ENCODE results near the gene TNNI3.

Gene TNNI3

GRCh38 chr19:55147545-55148251 is 9.8 kb downstream of the TNNI3 start:
- DNase-seq (ENCODE audit: low spot score) = no peak

GRCh38 chr19:55146705-55147273 is 10.7 kb downstream of the TNNI3 start:
- DNase-seq (ENCODE audit: low spot score) = peak; percentile 87

DNA sequence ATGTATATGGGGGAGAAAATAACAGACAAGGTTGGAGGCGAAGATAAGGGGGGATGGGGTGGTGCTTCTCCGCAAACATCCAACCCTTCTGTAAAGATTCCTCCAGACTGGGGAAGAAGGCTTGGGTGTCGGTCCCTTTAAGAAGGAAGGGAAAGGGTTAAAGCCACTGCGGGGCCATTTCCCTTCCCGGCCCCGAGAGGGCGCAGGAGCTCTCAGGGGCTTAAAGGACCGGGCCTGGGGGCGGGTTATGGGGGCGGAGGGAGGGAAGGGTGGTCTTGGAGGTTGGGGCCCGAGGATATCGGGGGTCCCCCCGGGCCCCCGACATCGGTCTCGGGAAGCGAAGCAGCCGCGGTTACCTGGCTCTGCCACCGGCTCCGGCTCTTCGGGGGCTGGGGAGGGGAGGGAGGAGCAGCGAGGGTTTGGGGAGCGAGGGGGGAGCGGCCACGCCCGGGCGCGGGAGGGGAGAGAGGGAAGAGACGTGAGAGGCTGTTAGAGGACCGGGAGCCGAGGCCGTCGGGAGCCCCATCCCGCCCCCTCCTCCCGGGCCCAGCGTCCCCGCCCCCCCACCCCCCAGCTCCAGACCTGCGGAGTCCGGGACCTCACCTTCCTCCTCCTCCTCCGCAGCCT is 11.3 kb downstream of the TNNI3 start:
- DNase-seq (ENCODE audit: low spot score) = no peak

- DNase-seq (ENCODE audit: low spot score) = no peak
Observed at GRCh38 chr19:55145232-55145631, 12.3 kb downstream of the TNNI3 start.

GRCh38 chr19:55141696-55142095 is 15.8 kb downstream of the TNNI3 start:
- no peak for DNase-seq (ENCODE audit: low spot score)

- DNase-seq (ENCODE audit: low spot score) = no peak
Observed at GRCh38 chr19:55137915-55138314, 19.6 kb downstream of the TNNI3 start.

DNA sequence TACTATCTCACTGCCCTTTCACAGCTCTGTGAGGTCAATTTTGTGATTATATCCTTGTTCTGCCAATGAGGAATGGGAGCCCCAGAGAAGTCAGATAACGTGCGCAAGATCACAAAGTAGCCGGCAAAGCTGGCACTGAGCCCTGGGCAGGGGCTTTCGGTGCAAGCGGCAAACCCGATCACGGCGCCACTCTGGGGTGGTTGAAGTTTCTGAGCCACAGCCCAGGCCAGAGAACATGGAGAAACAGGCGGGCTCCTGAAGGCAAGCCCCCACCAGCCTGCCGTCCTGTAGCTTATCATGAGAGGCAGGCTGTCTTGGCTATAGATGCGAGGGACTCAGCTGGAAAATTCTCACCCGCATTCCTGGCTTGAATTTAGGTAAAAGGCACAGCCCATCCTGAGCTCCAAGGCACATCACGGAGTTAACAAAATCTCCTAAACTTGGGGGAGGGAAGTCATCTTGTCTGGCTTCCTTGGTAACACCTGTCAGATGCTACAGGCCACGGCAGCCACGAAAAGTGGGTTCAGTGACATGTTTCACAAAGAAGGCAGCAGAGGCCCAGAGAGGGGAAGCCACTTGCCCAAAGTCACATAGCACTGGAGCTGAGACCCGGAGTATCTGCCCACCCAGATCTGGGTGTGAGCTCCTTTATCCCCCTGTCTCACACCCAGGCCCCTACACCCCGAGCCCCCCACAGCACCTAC is 21.0 kb downstream of the TNNI3 start:
- no peak for DNase-seq (ENCODE audit: low spot score)

DNA sequence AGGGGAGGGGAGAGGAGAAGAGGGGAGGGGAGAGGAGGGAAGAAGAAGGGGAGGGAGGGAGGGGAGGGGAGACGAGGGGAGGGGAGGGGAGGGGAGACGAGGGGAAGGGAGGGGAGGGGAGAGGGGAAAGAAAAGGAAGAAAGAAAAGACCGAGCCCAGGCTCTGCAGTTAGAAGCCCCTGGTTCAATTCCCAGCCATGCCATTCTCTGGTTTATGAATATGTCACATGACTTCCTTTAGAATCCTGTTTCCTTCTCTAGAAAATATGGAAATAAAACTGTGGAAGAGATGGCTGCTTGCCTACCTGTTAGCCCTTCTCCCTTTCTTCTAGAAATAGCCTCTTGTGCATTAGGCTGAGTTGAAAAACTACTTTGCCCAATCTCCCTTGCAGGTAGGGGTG is 22.8 kb downstream of the TNNI3 start:
- no peak for DNase-seq (ENCODE audit: low spot score)

DNA sequence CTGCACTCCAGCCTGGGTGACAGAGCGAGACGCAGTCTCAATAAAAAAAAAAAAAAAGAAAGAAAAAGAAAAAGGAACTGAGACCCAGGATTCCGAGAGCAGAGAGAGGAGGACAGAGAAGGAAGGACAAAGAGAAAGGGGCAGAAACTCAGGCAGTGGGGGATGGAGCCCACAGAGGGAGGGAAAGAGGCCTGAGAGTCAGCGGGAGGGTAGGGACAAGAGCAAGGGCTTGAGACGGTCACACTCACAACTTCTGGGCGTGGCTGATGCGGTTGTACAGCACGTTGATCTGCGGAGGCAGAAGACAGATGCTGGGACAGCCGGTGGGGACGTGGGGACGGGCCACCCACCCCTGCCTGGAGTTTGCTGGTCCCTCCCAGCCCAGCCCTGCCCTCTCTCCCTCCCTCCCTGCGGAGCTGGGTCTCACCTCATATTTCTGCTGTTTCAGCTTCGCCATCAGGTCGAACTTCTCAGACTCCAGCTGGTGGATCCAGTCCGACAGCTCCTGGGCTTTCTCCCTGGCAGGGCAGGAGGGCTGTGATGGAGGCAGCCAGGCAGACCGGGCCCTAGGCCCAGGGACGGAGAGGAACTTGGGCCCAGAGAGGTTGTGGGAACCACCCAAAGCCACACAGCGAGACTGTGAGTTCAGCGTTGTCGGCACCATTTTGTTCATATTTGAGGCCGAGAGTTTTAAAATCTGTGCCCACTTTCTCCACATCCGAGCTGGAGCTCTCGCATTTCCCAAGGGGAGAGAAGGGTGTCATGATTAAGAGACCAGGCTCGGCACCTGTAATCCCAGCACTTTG is 23.7 kb downstream of the TNNI3 start:
- peak; percentile 43 for DNase-seq (ENCODE audit: low spot score)

- no peak for DNase-seq (ENCODE audit: low spot score)
Observed at GRCh38 chr19:55132453-55133129, 24.9 kb downstream of the TNNI3 start.

DNA sequence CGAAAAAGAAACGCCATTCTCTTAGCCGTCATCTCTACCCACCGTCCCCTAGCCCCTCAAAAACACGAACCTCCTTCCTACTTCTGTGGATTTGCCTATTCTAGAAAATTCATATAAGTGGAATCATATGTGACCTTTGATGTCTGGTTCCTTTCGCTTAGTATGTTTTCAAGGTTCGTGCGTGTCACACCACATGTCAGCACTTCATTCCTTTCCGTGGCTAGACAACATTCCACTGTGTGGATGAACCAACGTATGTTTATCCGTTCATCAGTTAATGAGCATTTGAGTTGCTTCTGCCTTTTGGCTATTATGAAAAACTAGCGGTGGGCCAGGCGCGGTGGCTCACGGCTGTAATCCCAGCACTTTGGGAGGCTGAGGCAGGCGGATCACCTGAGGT is 26.1 kb downstream of the TNNI3 start:
- DNase-seq (ENCODE audit: low spot score) = no peak

GRCh38 chr19:55119053-55119452 is 38.5 kb downstream of the TNNI3 start:
- DNase-seq (ENCODE audit: low spot score) = no peak

DNA sequence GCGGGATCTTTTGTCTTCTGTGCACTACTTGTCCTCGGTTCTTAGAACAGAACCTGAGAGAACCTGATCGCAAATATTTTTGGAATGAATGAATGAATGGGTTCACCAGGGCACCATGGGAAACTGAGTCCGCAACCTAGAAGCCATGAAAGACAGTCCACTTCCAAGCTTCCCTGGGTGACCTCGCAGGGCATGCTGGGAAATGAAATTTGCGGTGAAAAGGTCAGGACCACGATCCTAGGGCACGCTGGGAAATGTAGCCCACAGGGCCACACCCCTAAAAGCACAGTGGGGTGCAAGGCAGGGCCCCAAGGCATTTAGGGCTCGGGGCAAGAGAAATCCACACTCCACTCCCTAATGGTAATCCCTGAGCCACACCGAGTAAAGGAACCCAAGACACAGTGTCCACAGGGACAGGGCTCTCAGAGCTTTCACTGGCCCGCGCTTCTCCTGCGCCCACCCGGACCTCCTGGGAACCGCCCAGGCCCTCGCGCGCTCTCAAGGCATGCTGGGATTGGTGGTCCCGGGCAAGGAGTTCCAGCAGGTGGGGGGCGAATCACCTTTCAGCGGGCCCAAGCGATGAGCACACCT is 39.0 kb downstream of the TNNI3 start:
- peak; percentile 89 for DNase-seq (ENCODE audit: low spot score)

DNA sequence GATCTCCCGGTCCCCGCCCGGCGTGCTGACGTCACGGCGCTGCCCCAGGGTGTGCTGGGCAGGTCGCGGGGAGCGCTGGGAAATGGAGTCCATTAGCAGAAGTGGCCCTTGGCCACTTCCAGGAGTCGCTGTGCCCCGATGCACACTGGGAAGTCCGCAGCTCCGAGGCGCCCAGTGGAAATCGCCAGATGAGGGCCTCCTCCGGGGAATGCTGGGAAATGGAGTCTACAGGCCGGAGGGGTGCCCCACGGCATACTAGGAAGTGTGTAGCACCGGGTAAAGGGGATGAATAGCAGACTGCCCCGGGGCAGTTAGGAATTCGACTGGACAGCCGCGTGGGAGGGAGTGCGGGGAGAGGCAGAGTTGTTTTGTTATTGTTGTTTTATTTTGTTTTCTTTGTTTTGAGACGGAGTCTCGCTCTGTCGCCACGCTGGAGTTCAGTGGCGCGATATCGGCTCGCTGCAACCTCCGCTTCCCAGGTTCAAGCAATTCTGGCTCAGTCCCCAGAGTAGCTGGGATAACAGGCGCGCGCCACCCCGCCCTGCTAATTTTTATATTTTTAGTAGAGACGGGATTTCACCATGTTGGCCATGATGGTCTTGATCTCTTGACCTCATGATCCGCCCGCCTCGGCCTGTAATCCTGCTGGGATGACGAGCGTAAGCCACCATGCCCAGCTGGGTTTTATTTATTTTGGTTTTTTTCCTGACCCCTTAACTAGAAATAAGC is 39.7 kb downstream of the TNNI3 start:
- DNase-seq (ENCODE audit: low spot score) = peak; percentile 98

GRCh38 chr19:55116859-55117662 is 40.5 kb downstream of the TNNI3 start, which contains the start of gene PPP1R12C:
Gene PPP1R12C (minus strand): TSS chr19:55117637. CDS start chr19:55117543, 94 bp downstream.
- DNase-seq (ENCODE audit: low spot score) = peak; percentile 61

- peak; percentile 61 for DNase-seq (ENCODE audit: low spot score)
Observed at GRCh38 chr19:55116232-55116858, 41.2 kb downstream of the TNNI3 start.

DNA sequence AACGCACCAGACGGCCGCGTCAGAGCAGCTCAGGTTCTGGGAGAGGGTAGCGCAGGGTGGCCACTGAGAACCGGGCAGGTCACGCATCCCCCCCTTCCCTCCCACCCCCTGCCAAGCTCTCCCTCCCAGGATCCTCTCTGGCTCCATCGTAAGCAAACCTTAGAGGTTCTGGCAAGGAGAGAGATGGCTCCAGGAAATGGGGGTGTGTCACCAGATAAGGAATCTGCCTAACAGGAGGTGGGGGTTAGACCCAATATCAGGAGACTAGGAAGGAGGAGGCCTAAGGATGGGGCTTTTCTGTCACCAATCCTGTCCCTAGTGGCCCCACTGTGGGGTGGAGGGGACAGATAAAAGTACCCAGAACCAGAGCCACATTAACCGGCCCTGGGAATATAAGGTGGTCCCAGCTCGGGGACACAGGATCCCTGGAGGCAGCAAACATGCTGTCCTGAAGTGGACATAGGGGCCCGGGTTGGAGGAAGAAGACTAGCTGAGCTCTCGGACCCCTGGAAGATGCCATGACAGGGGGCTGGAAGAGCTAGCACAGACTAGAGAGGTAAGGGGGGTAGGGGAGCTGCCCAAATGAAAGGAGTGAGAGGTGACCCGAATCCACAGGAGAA is 42.0 kb downstream of the TNNI3 start:
- DNase-seq (ENCODE audit: low spot score) = peak; percentile 47

GRCh38 chr19:55114566-55115145 is 42.9 kb downstream of the TNNI3 start:
- DNase-seq (ENCODE audit: low spot score) = peak; percentile 41

All from ecto neural progenitor cell (in vitro differentiated cells).